Right lobe of liver (tissue), 6 donors: ENCODE results near the gene RNASE8. TPM values are rescaled to one million over a fixed set of nuclear protein-coding genes. Genes with fewer than 3 reads are reported as not detected.
A peak's percentile ranks its signal among the peaks of the same experiment; 100 is the strongest.

Experiments
- ATAC-seq, 4 donors: fragments of 200-7000 bp; cut with Tn5 transposase; one replicate each; pipeline ENCODE4 v1.9.1; 2020; ENCODE audit warnings: mild to moderate bottlenecking in 4 of 4, moderate library complexity in 4 of 4
- DNase-seq, 3 donors: peaks; one replicate each; pipeline ENCODE4 v3.0.0-alpha.2; 2020
- H3K27ac ChIP-seq, 3 donors: fragments of 200-600 bp; one replicate each; pipeline ENCODE4 v1.8.0; 2022
- H3K27me3 ChIP-seq, 2 donors: fragments of 200-600 bp; one replicate each; pipeline ENCODE4 v1.8.0; 2022
- H3K36me3 ChIP-seq, 4 donors: fragments of 200-600 bp; sonication (generic) in 1 of 4; one replicate each; pipeline versions ENCODE4 v1.5.1 to v1.8.0; 2017 to 2022; ENCODE audit warnings: control low read depth in 1 of 4
- H3K4me1 ChIP-seq, 4 donors: fragments of 200-600 bp; sonication (generic) in 1 of 4; one replicate each; pipeline versions ENCODE4 v1.5.1 to v1.8.0; 2017 to 2022; ENCODE audit warnings: control low read depth in 1 of 4
- H3K4me3 ChIP-seq, 3 donors: fragments of 200-600 bp; one replicate each; pipeline ENCODE4 v1.8.0; 2022
- H3K9me3 ChIP-seq, 4 donors: fragments of 200-600 bp; sonication (generic) in 1 of 4; one replicate each; pipeline versions ENCODE4 v1.5.1 to v1.8.0; 2017 to 2022; ENCODE audit warnings: control low read depth in 1 of 4
- CTCF ChIP-seq, 4 donors: fragments of 200-600 bp in 3 of 4; fragments of 450-650 bp in 1 of 4; IDR thresholded peaks; one replicate each; pipeline versions ENCODE4 v1.5.1 to v1.8.0; 2016 to 2022; ENCODE audit warnings: antibody characterized with exemption in 4 of 4, mild to moderate bottlenecking in 2 of 4
- POLR2A ChIP-seq: fragments of 450-650 bp; IDR thresholded peaks from one replicate; pipeline ENCODE4 v1.6.1; 2017; ENCODE audit warnings: antibody characterized with exemption, mild to moderate bottlenecking
- WGBS: methylation state at CpG from one replicate; pipeline ENCODE4 v1.1.6; 2018; ENCODE audit warnings: low coverage, low lambda C conversion rate; ENCODE audit not compliant: insufficient coverage; ENCODE audit errors: missing lambda C conversion rate; 5-methylcytosine and 5-hydroxymethylcytosine counted together
- intact Hi-C, 2 donors: fragments of 100-400 bp; cut with DNase I; formaldehyde crosslinking; loops; one replicate each; pipeline versions ENCODE4 v1.11.2 to v1.14.1; 2022
- total RNA-seq, 6 experiments: library from RNA; depleted of rRNA in 2 of 6; stranded (reverse); fragments of >200 nt in 2 of 6; fragmentation: NEBNext Ultra II Directional in 3 of 6; extraction: Animal tissue kit (Norgen Biotek cat#: 25700) in 3 of 6; gene quantifications; one replicate each; pipeline versions ENCODE4 v1.1.0 to v1.2.4, GENCODE V29; 2016 to 2023
- donor health status: DM: no; HTN: yes; CAD: no.
- donor health status: DM: no; HTN: no; CAD: no.
- donor health status: DM: no; HTN: no; CAD: no.
- donor health status: DM: no; HTN: yes; CAD: no.
- donor health status: DM: no; HTN: yes; CAD: no.

Gene RNASE8
- total RNA-seq, 6 experiments from 2014 or later: not detected

DNA sequence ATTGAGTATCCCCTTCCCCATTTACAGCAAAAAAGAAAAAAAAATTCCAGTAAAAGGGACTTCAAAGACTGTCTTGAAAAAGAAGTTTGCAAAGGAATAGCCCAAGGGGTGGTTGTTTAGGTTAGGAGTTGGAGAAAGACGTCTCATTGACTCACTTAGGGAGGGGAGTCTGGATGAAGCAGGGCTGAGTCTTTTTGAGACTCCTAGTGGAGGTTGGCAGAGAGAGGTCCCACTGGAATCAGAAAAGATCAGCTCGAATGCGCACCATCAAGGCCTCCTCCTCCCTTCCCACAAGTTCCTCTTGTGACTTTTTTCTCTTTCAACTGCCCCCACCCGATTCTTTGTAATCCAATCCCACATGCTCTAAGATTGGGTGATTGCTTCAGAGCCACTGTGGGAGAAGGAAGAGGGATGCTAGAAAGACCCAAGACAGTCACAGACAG is 14.4 kb downstream of the RNASE8 start:
- peak overlapping the region in 2 of 3 donors; percentile 73 to 75 for H3K4me3 ChIP-seq
- H3K36me3 ChIP-seq: peaks cover 0 to 17% (median 3%) of the 10 kb centered on the region in 4 donors
- H3K27ac ChIP-seq: peak overlapping the region; percentile 65 to 72 (median 66)
- intact Hi-C loops: no loop called here
- H3K9me3 ChIP-seq: no peaks in the 10 kb centered on the region
- DNase-seq (no peak), ATAC-seq (no peak)
- peaks cover 0 to 25% (median 5%) of the 10 kb centered on the region in 4 donors for H3K4me1 ChIP-seq
- H3K27me3 ChIP-seq: no peaks in the 10 kb centered on the region
- 28% methylated on average over 4 of the region's 4 CpGs for WGBS
- TF ChIP-seq POLR2A (no peak), CTCF (IDR thresholded peaks at IDR 0.05) (no peak)

GRCh38 chr14:21072781-21073339 is 15.2 kb downstream of the RNASE8 start:
- H3K4me3 ChIP-seq: no peak overlapping the region
- H3K9me3 ChIP-seq: no peaks in the 10 kb centered on the region
- intact Hi-C loops: no loop called here
- peaks cover 0 to 25% (median 5%) of the 10 kb centered on the region in 4 donors for H3K4me1 ChIP-seq
- TF ChIP-seq CTCF (IDR thresholded peaks at IDR 0.05) (no peak), POLR2A (no peak)
- H3K27ac ChIP-seq: no peak overlapping the region
- WGBS: no CpG with 5 or more reads among the region's 9 CpGs
- no peaks in the 10 kb centered on the region for H3K27me3 ChIP-seq
- ATAC-seq: no peak
- peaks cover 0 to 23% (median 6%) of the 10 kb centered on the region in 4 donors for H3K36me3 ChIP-seq
- no peak for DNase-seq

DNA sequence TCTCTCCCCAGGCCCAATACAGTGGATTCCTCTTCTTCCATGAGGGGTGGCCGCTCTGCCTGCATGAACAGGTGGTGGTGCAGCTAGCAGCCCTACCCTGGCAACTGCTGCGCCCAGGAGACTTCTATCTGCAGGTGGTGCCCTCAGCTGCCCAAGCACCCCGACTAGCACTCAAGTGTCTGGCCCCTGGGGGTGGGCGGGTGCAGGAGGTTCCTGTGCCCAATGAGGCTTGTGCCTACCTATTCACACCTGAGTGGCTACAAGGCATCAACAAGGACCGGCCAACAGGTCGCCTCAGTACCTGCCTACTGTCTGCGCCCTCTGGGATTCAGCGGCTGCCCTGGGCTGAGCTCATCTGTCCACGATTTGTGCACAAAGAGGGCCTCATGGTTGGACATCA is 16.3 kb downstream of the RNASE8 start:
- no peak for ATAC-seq
- Histone ChIP-seq H3K4me3 (no peak overlapping the region), H3K27ac (no peak overlapping the region), H3K4me1 (peaks cover 0 to 18% (median 3%) of the 10 kb centered on the region in 4 donors), H3K27me3 (no peaks in the 10 kb centered on the region), H3K36me3 (peaks cover 0 to 30% (median 6%) of the 10 kb centered on the region in 4 donors), H3K9me3 (no peaks in the 10 kb centered on the region)
- no CpG with 5 or more reads among the region's 9 CpGs for WGBS
- DNase-seq: no peak
- intact Hi-C loops: no loop called here
- TF ChIP-seq CTCF (IDR thresholded peaks at IDR 0.05): no peak
- no peak for TF ChIP-seq POLR2A

DNA sequence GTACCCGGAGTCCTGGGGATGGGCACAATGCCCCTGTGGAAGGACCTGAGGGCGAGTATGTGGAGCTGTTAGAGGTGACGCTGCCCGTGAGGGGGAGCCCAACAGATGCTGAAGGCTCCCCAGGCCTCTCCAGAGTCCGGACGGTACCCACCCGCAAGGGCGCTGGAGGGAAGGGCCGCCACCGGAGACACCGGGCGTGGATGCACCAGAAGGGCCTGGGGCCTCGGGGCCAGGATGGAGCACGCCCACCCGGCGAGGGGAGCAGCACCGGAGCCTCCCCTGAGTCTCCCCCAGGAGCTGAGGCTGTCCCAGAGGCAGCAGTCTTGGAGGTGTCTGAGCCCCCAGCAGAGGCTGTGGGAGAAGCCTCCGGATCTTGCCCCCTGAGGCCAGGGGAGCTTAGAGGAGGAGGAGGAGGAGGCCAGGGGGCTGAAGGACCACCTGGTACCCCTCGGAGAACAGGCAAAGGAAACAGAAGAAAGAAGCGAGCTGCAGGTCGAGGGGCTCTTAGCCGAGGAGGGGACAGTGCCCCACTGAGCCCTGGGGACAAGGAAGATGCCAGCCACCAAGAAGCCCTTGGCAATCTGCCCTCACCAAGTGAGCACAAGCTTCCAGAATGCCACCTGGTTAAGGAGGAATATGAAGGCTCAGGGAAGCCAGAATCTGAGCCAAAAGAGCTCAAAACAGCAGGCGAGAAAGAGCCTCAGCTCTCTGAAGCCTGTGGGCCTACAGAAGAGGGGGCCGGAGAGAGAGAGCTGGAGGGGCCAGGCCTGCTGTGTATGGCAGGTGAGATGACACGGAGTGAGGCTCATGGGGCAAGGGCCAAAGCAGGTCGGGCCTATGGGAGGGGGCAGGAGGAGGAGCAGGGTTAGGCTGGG is 17.0 kb downstream of the RNASE8 start:
- ATAC-seq: no peak
- intact Hi-C loops: no loop called here
- no peak overlapping the region for H3K4me3 ChIP-seq
- H3K36me3 ChIP-seq: peaks cover 0 to 38% (median 9%) of the 10 kb centered on the region in 4 donors
- H3K4me1 ChIP-seq: peaks cover 0 to 11% (median 0%) of the 10 kb centered on the region in 4 donors
- H3K27ac ChIP-seq: no peak overlapping the region
- DNase-seq: peak in 1 of 3 donors; percentile 45
- TF ChIP-seq POLR2A: no peak
- no peak for TF ChIP-seq CTCF (IDR thresholded peaks at IDR 0.05)
- H3K9me3 ChIP-seq: no peaks in the 10 kb centered on the region
- WGBS: 69% methylated on average over 9 of the region's 26 CpGs
- H3K27me3 ChIP-seq: no peaks in the 10 kb centered on the region
